GM18868 (cell line): ENCODE results near the gene JADE2.

Experiments
- ATAC-seq: cut with Tn5 transposase; IDR thresholded peaks from one replicate; pipeline ENCODE4 v1.9.1; 2021; ENCODE audit warnings: mild to moderate bottlenecking, moderate library complexity; ENCODE audit not compliant: unreplicated experiment

Gene JADE2

GRCh38 chr5:134527156-134527960, 1.9 kb downstream of the JADE2 start:
- ATAC-seq = peak; percentile 55

- ATAC-seq = no peak
Observed at GRCh38 chr5:134527961-134528424, 2.5 kb downstream of the JADE2 start.

- ATAC-seq = no peak
Observed at GRCh38 chr5:134528556-134528955, 3.1 kb downstream of the JADE2 start.

- ATAC-seq = no peak
Observed at GRCh38 chr5:134529460-134529859, 4.0 kb downstream of the JADE2 start.

- ATAC-seq = no peak
Observed at GRCh38 chr5:134530301-134531077, 5.0 kb downstream of the JADE2 start.

- ATAC-seq = no peak
Observed at GRCh38 chr5:134533115-134533815, 7.8 kb downstream of the JADE2 start.

- ATAC-seq = no peak
Observed at GRCh38 chr5:134534058-134534725, 8.7 kb downstream of the JADE2 start.

GRCh38 chr5:134534726-134535110, 9.2 kb downstream of the JADE2 start:
- ATAC-seq = no peak

- no peak for ATAC-seq
Observed at GRCh38 chr5:134536876-134537275, 11.4 kb downstream of the JADE2 start.

GRCh38 chr5:134537297-134537696, 11.8 kb downstream of the JADE2 start:
- ATAC-seq = no peak

- ATAC-seq = no peak
Observed at GRCh38 chr5:134538296-134538695, 12.8 kb downstream of the JADE2 start.

GRCh38 chr5:134539732-134540131, 14.3 kb downstream of the JADE2 start:
- ATAC-seq = no peak

- ATAC-seq = peak; percentile 54
Observed at GRCh38 chr5:134540747-134541733, 15.6 kb downstream of the JADE2 start.

- ATAC-seq = peak; percentile 3
Observed at GRCh38 chr5:134541736-134542376, 16.4 kb downstream of the JADE2 start.

GRCh38 chr5:134543820-134544614, 18.5 kb downstream of the JADE2 start:
- peak; percentile 44 for ATAC-seq

- ATAC-seq = no peak
Observed at GRCh38 chr5:134545070-134545868, 19.8 kb downstream of the JADE2 start.

- ATAC-seq = no peak
Observed at GRCh38 chr5:134547066-134547465, 21.6 kb downstream of the JADE2 start.

- no peak for ATAC-seq
Observed at GRCh38 chr5:134547579-134547978, 22.1 kb downstream of the JADE2 start.
